Neuronal stem cell (in vitro differentiated cells): ENCODE measurements around the gene POLDIP3.

Experiments
- DNase-seq: peaks from one replicate; pipeline ENCODE4 v3.0.0-alpha.2; 2013; ENCODE audit warnings: low spot score
- H2AFZ ChIP-seq: one replicate; pipeline ENCODE4 v1.6.1; 2013; ENCODE audit warnings: mild to moderate bottlenecking, low read length, inconsistent platforms
- H2AK5ac ChIP-seq: 2 replicates; pipeline ENCODE4 v1.6.1; 2013; ENCODE audit warnings: low read depth, mild to moderate bottlenecking, inconsistent platforms, low read length, moderate library complexity, mixed read lengths
- H2BK120ac ChIP-seq: 2 replicates; pipeline ENCODE4 v1.6.1; 2013; ENCODE audit warnings: low read depth, mild to moderate bottlenecking, inconsistent platforms, low read length, moderate library complexity, mixed read lengths
- H2BK12ac ChIP-seq: one replicate; pipeline ENCODE4 v1.6.1; 2013; ENCODE audit warnings: low read length, inconsistent platforms
- H2BK15ac ChIP-seq: 2 replicates; pipeline ENCODE4 v1.6.1; 2013; ENCODE audit warnings: mild to moderate bottlenecking, low read length, inconsistent platforms, mixed read lengths
- H2BK5ac ChIP-seq: one replicate; pipeline ENCODE4 v1.6.1; 2013; ENCODE audit warnings: inconsistent platforms, mild to moderate bottlenecking, low read length, moderate library complexity
- H3K14ac ChIP-seq: one replicate; pipeline ENCODE4 v1.6.1; 2013; ENCODE audit warnings: low read length, inconsistent platforms
- H3K18ac ChIP-seq: 2 replicates; pipeline ENCODE4 v1.6.1; 2013; ENCODE audit warnings: low read length, inconsistent platforms
- H3K23ac ChIP-seq: 2 replicates; pipeline ENCODE4 v1.6.1; 2013; ENCODE audit warnings: low read depth, mild to moderate bottlenecking, mixed read lengths, low read length, inconsistent platforms; ENCODE audit not compliant: poor library complexity
- H3K27ac ChIP-seq: replicated peaks from 3 replicates; pipeline ENCODE4 v1.5.1; 2013; ENCODE audit warnings: low read length, inconsistent platforms
- H3K27me3 ChIP-seq, 3 experiments: 2 replicates each; pipeline ENCODE4 v1.6.1; 2013; ENCODE audit warnings: low read length in 3 of 3, mild to moderate bottlenecking in 2 of 3, inconsistent platforms in 1 of 3, low read depth in 1 of 3, mixed read lengths in 1 of 3, moderate library complexity in 1 of 3; ENCODE audit not compliant: control insufficient read depth in 3 of 3, insufficient read depth in 3 of 3
- H3K36me3 ChIP-seq, 2 donors: replicated peaks in 1 of 2; 2 replicates each; pipeline ENCODE4 v1.6.1; 2013; ENCODE audit warnings: low read length in 2 of 2; ENCODE audit not compliant: control insufficient read depth in 2 of 2, insufficient read depth in 2 of 2
- H3K4ac ChIP-seq: 2 replicates; pipeline ENCODE4 v1.6.1; 2013; ENCODE audit warnings: inconsistent platforms, mild to moderate bottlenecking, low read length, moderate library complexity
- H3K4me1 ChIP-seq, 2 donors: 1 replicate in 1 of 2; 2 replicates in 1 of 2; pipeline ENCODE4 v1.6.1; 2013; ENCODE audit warnings: low read length in 2 of 2, low read depth in 1 of 2; ENCODE audit not compliant: control insufficient read depth in 2 of 2, insufficient read depth in 1 of 2
- H3K4me2 ChIP-seq: one replicate; pipeline ENCODE4 v1.6.1; 2013; ENCODE audit warnings: mild to moderate bottlenecking, low read length, inconsistent platforms; ENCODE audit not compliant: insufficient read depth, poor library complexity, severe bottlenecking
- H3K4me3 ChIP-seq, 2 donors: 2 replicates each; pipeline ENCODE4 v1.5.1; 2013; ENCODE audit warnings: low read length in 2 of 2, mild to moderate bottlenecking in 2 of 2, inconsistent platforms in 1 of 2, moderate library complexity in 1 of 2
- H3K79me1 ChIP-seq: one replicate; pipeline ENCODE4 v1.6.1; 2013; ENCODE audit warnings: low read depth, mild to moderate bottlenecking, inconsistent platforms, low read length, moderate library complexity
- H3K9ac ChIP-seq: one replicate; pipeline ENCODE4 v1.6.1; 2013; ENCODE audit warnings: mild to moderate bottlenecking, low read depth, low read length, inconsistent platforms; ENCODE audit not compliant: poor library complexity
- H3K9me3 ChIP-seq, 2 donors: replicated peaks in 1 of 2; 2 replicates each; pipeline versions ENCODE3 to v1.6.1; 2013; ENCODE audit warnings: low read length in 2 of 2, mild to moderate bottlenecking in 2 of 2, inconsistent platforms in 1 of 2, low read depth in 1 of 2, mixed read lengths in 1 of 2, moderate library complexity in 1 of 2; ENCODE audit not compliant: control insufficient read depth in 2 of 2, insufficient read depth in 1 of 2
- H4K8ac ChIP-seq: one replicate; pipeline ENCODE4 v1.6.1; 2013; ENCODE audit warnings: low read depth, mild to moderate bottlenecking, inconsistent platforms, low read length, moderate library complexity
- H4K91ac ChIP-seq: one replicate; pipeline ENCODE4 v1.6.1; 2013; ENCODE audit warnings: low read length, low read depth, mild to moderate bottlenecking, inconsistent platforms; ENCODE audit not compliant: poor library complexity
- WGBS, 2 donors: extraction: QIAGEN DNeasy Blood & Tissue Kit; methylation state at CpG; one replicate each; pipeline ENCODE4 v1.1.7; 2013; ENCODE audit warnings: missing lambda C conversion rate in 2 of 2, mixed read lengths in 1 of 2; ENCODE audit not compliant: insufficient read length in 2 of 2, insufficient replicate concordance in 1 of 2; ENCODE audit errors: extremely low coverage in 2 of 2; 5-methylcytosine and 5-hydroxymethylcytosine counted together

POLDIP3 gene

GRCh38 chr22:42644422-42645340 is 30.0 kb upstream of the POLDIP3 start:
- no CpG with 5 or more reads among the region's 22 CpGs for WGBS, 2 donors

GRCh38 chr22:42643634-42644421 is 29.1 kb upstream of the POLDIP3 start:
- Histone ChIP-seq H3K18ac (peak overlapping the region; percentile 48), H3K9me3 (no peaks in the 10 kb centered on the region), H2AK5ac (peak overlapping the region; percentile 19), H3K23ac (no peak overlapping the region), H2BK15ac (no peak overlapping the region), H3K4me2 (no peak overlapping the region), H4K8ac (no peak overlapping the region), H3K27me3 (no peaks in the 10 kb centered on the region), H3K36me3 (peaks cover 2 to 5% of the 10 kb centered on the region in 2 donors), H3K14ac (peak overlapping the region; percentile 1), H3K79me1 (peaks cover 26% of the 10 kb centered on the region), H3K4ac (no peak overlapping the region), H4K91ac (no peak overlapping the region), H2BK12ac (no peak overlapping the region), H3K27ac (no peak overlapping the region), H2BK120ac (no peak overlapping the region), H3K9ac (no peak overlapping the region), H3K4me1 (peaks cover 10 to 15% of the 10 kb centered on the region in 2 donors), H3K4me3 (no peak overlapping the region), H2BK5ac (no peak overlapping the region), H2AFZ (no peak overlapping the region)
- no peak for DNase-seq
- no CpG with 5 or more reads among the region's 14 CpGs for WGBS, 2 donors

More at GRCh38 chr22:42644422-42645340, 30.0 kb upstream of the POLDIP3 start:
- H2AK5ac ChIP-seq, result no peak overlapping the region
- H3K4me1 ChIP-seq, result peaks cover 10 to 15% of the 10 kb centered on the region in 2 donors
- no peaks in the 10 kb centered on the region for H3K27me3 ChIP-seq
- no peak overlapping the region for H3K18ac ChIP-seq
- no peaks in the 10 kb centered on the region for H3K9me3 ChIP-seq
- no peak overlapping the region for H2BK12ac ChIP-seq
- H2BK120ac ChIP-seq, result no peak overlapping the region
- H3K23ac ChIP-seq, result no peak overlapping the region
- no peak overlapping the region for H3K9ac ChIP-seq
- H3K14ac ChIP-seq, result no peak overlapping the region
- no peak overlapping the region for H2AFZ ChIP-seq
- H2BK15ac ChIP-seq, result no peak overlapping the region
- peaks cover 28% of the 10 kb centered on the region for H3K79me1 ChIP-seq
- no peak overlapping the region for H2BK5ac ChIP-seq
- H3K36me3 ChIP-seq, result peaks cover 2 to 5% of the 10 kb centered on the region in 2 donors
- no peak overlapping the region for H4K8ac ChIP-seq
- H3K4me2 ChIP-seq, result no peak overlapping the region
- H4K91ac ChIP-seq, result no peak overlapping the region
- H3K4ac ChIP-seq, result no peak overlapping the region
- H3K27ac ChIP-seq, result no peak overlapping the region
- H3K4me3 ChIP-seq, result no peak overlapping the region
- DNase-seq, result no peak

GRCh38 chr22:42642806-42643633 is 28.3 kb upstream of the POLDIP3 start:
- no peak overlapping the region for H2BK5ac ChIP-seq
- H3K27me3 ChIP-seq, result no peaks in the 10 kb centered on the region
- no peak overlapping the region for H2BK120ac ChIP-seq
- no peak overlapping the region for H3K27ac ChIP-seq
- peaks cover 7 to 8% of the 10 kb centered on the region in 2 donors for H3K4me1 ChIP-seq
- H3K4ac ChIP-seq, result no peak overlapping the region
- H3K9me3 ChIP-seq, result no peaks in the 10 kb centered on the region
- H4K8ac ChIP-seq, result no peak overlapping the region
- no peak overlapping the region for H3K23ac ChIP-seq
- no peak overlapping the region for H4K91ac ChIP-seq
- H3K14ac ChIP-seq, result no peak overlapping the region
- no peak overlapping the region for H3K9ac ChIP-seq
- peaks cover 2 to 5% of the 10 kb centered on the region in 2 donors for H3K36me3 ChIP-seq
- H3K18ac ChIP-seq, result peak overlapping the region; percentile 48
- H2BK12ac ChIP-seq, result no peak overlapping the region
- no peak overlapping the region for H3K4me3 ChIP-seq
- DNase-seq, result no peak
- peaks cover 18% of the 10 kb centered on the region for H3K79me1 ChIP-seq
- no peak overlapping the region for H3K4me2 ChIP-seq
- peak overlapping the region; percentile 19 for H2AK5ac ChIP-seq
- WGBS, 2 donors, result no CpG with 5 or more reads among the region's 12 CpGs
- H2AFZ ChIP-seq, result no peak overlapping the region
- H2BK15ac ChIP-seq, result no peak overlapping the region
